HG03045 (cell line): ENCODE results near the gene FAM3B.
"Not testable (repeated sequence)": the region's sequence is repeated elsewhere in the genome, so short reads cannot be mapped to it uniquely, and the experiment has no call there.

Experiments used
- ATAC-seq: cut with Tn5 transposase; IDR thresholded peaks from one replicate; pipeline ENCODE4 v1.9.1; 2021; ENCODE audit warnings: mild to moderate bottlenecking, moderate library complexity; ENCODE audit not compliant: unreplicated experiment

FAM3B gene

GRCh38 chr21:41349126-41349525 lies 32.5 kb downstream of the FAM3B start:
- ATAC-seq = no peak

GRCh38 chr21:41349619-41350390 lies 33.2 kb downstream of the FAM3B start:
- ATAC-seq = no peak

- ATAC-seq = no peak
Measured at GRCh38 chr21:41350436-41351155, 34.0 kb downstream of the FAM3B start.

- ATAC-seq = no peak
Measured at GRCh38 chr21:41357546-41357945, 40.9 kb downstream of the FAM3B start.

- ATAC-seq = no peak
Measured at GRCh38 chr21:41358193-41359166, 41.9 kb downstream of the FAM3B start.

GRCh38 chr21:41359286-41359685 lies 42.7 kb downstream of the FAM3B start:
- no peak for ATAC-seq

GRCh38 chr21:41359754-41360071 lies 43.1 kb downstream of the FAM3B start:
- not testable (repeated sequence) for ATAC-seq

- ATAC-seq = no peak
Measured at GRCh38 chr21:41360072-41360821, 43.6 kb downstream of the FAM3B start.

- peak; percentile 3 for ATAC-seq
Measured at GRCh38 chr21:41361053-41361785, 44.6 kb downstream of the FAM3B start.

- peak; percentile 54 for ATAC-seq
Measured at GRCh38 chr21:41361786-41362604, 45.4 kb downstream of the FAM3B start, which contains the start of gene MX2. MX2 (plus strand) TSS chr21:41362027; CDS start chr21:41376907, 14,880 bp downstream.

- no peak for ATAC-seq
Measured at GRCh38 chr21:41362605-41363369, 46.2 kb downstream of the FAM3B start.

GRCh38 chr21:41363370-41364270 lies 47.0 kb downstream of the FAM3B start:
- no peak for ATAC-seq

- no peak for ATAC-seq
Measured at GRCh38 chr21:41364308-41364707, 47.7 kb downstream of the FAM3B start.

- no peak for ATAC-seq
Measured at GRCh38 chr21:41365377-41366107, 48.9 kb downstream of the FAM3B start.

GRCh38 chr21:41366522-41367151 lies 50.0 kb downstream of the FAM3B start:
- no peak for ATAC-seq
